Measurements from ENCODE around the gene UNCX.
A peak's percentile ranks its signal among the peaks of the same experiment; 100 is the strongest.
"Not testable (repeated sequence)": the region's sequence is repeated elsewhere in the genome, so short reads cannot be mapped to it uniquely, and the experiment has no call there.

The UNCX gene

DNA sequence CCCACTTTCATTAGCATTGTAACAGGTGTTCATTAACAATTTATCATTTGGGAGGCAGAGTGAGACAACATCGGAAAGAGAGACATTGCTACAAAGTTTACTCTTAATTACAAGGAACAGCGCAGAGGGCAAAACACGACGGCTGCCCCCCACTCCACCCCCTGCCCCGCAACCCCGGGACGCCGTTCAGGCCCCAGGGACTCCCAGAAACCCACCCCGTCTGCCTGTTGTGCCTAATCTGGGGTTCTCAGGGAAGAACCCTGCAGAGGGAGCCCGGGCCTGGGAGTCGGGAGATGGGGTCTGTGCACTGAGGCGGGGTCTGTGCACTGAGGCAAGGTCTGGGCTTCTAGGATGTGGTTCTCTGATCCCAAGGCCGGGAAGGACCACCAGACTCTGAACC, 25.2 kb downstream of the UNCX start:
- no peak for DNase-seq (ENCODE audit: low read depth, low spot score)

DNA sequence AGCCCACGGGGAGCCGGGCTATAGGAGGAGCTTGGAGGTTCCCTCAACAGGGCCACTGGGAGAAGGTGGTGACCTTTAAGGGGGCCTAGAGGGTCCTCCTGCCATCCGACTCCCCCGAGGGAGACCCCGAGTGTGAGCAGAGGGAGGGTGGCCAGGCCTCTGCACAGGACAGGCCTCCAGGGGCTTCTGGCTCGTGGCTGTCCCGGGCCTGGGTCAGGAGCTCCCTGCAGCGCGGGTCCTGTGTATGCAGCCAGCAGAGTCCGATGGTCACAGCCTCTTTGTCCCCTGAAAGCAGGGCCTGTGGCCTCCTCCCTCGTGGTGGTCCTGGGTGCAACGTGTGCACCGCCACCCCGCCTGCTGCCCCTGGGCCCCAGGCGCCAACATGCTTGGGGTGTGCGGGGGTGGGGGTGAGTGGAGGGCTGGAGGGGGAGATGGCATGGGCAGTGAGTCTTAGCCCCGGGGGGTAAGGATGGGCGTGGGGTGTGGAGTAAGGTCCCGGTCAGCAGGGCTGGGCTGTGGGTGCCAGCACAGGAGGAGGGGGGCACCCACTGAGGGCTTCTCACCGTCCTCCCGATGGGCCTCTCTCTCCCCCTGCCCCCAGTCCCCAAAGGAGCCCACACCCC, 27.1 kb downstream of the UNCX start:
- DNase-seq (ENCODE audit: low read depth, low spot score), result no peak

GRCh38 chr7:1260244-1260635, 27.6 kb downstream of the UNCX start:
- DNase-seq (ENCODE audit: low read depth, low spot score), result no peak

DNA sequence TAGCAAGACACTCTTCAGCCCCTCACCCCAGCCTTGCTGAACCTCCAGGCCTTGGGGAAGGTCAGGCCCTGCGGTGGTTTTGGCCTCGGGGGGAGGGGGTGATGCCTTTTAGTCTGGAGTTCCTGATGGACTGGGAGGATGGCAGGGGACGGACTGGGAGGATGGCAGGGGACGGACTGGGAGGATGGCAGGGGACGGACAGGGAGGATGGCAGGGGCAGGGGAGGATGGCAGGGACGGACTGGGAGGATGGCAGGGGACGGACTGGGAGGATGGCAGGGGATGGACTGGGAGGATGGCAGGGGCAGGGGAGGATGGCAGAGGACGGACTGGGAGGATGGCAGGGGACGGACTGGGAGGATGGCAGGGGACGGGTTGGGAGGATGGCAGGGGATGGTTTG, 28.4 kb downstream of the UNCX start:
- not testable (repeated sequence) for DNase-seq (ENCODE audit: low read depth, low spot score)

GRCh38 chr7:1262441-1262840, 29.8 kb downstream of the UNCX start:
- no peak for DNase-seq (ENCODE audit: low read depth, low spot score)

DNA sequence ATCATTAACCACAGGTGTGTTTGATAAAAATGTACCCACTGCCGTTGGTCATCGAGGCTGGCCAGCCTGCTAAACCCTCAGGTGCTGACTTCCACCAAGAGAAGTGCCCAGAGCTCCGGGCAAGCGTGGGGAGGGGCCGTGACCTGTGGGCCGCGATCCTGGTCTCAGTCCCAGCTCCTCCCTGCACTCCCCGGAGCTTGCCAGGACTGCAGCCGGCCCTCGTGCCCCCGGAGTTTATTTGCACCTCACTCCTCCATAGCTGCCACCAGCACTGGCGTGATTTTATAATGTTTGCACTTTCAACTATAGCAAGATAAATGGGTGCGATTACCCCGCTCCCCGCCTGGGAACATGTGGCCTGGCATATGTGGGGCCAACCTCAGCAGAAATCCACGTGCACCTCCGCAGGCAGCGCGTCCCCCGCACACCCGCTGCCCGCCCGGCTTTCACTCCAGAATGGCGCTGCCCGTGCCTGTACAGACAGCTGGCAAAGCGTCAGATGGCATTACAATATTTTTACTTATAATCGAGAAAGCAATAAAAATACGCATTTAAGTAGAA, 30.8 kb downstream of the UNCX start:
- no peak for DNase-seq (ENCODE audit: low read depth, low spot score)

- DNase-seq (ENCODE audit: low read depth, low spot score), result no peak
Observed at GRCh38 chr7:1264345-1265280, 31.9 kb downstream of the UNCX start.

GRCh38 chr7:1267016-1267900, 34.6 kb downstream of the UNCX start:
- DNase-seq (ENCODE audit: low read depth, low spot score), result no peak

DNA sequence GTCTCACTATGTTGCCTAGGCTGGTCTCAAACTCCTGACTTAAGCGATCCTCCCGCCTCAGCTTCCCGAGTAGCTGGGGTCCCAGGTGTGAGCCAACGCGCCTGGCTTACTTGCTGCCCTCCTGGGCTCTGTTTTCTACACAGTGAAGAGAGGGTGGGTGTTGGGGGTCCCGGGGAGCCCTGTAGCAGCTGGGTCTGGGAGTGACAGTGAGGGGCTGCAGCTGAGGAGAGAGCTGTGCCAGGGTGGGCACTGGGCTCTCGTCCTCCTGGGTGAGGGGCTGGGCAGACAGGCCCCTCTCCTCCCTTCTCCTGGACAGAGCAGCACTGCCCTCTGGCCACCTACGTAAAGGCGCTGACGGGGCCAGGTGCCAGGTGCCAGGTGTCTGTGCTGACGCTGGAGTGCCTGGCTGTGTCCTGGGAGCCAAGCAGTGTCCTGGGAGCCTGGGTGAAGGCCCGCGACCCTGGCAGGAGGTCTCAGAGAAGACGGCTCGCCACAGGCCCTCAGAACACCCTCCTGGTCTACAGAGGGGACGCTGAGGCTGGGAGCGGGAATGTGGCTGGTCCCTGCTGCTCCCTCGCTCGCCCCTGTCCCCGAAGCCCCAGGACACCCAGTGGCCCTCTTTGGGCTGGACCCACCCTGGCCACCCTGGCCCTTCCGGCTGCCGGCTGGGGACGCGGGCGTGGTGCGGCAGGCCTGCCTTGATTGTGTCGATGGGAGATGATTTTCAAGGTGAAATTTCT, 35.6 kb downstream of the UNCX start:
- DNase-seq (ENCODE audit: low read depth, low spot score), result no peak

DNA sequence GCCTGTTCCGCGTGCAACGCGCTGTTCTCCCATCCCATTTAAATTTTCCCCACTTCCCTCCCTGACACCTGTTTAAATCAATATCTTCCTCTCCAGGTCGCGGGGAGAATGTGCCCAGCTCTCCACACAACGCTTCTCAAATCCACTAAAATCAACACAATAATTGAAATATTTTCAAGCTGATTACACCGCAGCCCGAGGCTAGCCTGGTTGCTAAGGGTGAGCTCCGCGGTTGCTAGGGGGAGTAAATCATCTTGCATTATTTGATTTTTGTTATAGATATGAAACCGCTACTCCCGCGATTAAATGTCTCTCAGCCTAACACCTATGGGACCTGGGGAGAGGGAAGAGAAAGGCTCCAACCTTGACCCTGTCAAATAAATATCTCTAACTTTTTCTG, 36.2 kb downstream of the UNCX start:
- no peak for DNase-seq (ENCODE audit: low read depth, low spot score)

DNA sequence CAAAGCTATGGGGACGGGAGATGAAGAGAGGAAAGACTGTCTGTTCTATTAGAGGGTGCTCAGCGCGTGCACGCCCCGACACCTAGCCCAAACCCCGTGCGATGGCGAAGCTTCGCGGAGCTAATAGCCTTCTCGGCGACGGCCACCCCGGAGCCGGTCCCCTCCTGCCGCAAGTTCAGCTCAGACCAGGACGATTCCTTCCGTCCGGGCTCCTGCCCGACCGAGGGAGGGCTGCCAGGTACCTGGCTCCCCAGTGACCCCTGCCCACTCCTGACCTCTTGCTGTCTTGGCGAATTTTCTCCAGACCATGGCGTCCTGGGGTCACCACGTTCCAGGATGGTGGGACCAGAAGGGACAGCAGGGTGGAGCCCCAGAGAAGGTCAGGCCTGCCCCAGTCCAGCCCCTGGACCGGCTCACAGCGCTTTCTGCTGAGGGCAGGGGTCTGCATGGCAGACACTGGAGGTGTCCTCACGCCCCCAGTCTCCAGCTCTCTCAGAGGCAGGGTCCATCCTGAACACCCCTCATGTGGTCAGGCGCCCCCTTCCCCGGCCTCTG, 36.7 kb downstream of the UNCX start:
- DNase-seq (ENCODE audit: low read depth, low spot score), result no peak

DNA sequence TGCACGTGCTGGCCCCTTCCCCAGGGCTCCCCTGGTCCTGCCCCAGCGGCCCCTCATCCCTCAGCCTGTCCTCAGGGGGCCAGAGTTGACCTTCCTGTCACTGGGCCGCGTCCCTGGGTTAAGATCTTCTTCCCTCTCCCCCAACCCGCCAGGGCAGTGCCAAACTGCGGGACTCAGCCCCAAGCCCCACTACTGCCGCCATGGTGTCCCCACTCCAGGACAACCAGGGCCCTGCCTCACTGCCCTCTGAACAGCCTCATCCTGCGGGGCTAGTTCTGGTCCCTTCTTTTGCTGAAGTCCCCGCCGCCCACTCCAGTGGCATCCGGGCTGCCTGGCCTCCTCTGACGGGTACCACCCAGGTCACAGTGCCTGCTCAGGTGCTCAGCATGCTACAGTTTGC, 37.5 kb downstream of the UNCX start:
- no peak for DNase-seq (ENCODE audit: low read depth, low spot score)

DNA sequence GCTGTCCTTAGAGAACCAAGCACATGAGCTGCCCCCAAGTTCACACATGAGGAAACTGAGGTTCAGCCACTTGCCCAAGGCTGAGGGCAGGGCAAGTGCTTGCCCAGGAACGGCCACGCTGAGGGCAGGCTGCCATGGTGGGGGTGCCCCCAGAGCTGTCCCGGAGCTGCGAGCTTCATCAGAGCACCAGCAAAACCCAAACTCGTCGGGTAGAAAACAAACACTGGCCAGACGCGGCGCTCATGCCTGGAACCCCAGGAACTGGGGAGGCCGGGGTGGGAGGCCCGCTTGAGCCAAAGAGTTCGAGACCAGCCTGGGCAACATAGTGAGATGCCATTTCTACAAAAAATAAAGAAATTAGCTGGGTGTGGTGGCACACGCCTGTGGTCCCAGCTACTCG, 38.4 kb downstream of the UNCX start:
- DNase-seq (ENCODE audit: low read depth, low spot score), result no peak

- no peak for DNase-seq (ENCODE audit: low read depth, low spot score)
Observed at GRCh38 chr7:1271656-1272055, 39.0 kb downstream of the UNCX start.

- not testable (repeated sequence) for DNase-seq (ENCODE audit: low read depth, low spot score)
Observed at GRCh38 chr7:1272136-1272535, 39.5 kb downstream of the UNCX start.

- no peak for DNase-seq (ENCODE audit: low read depth, low spot score)
Observed at GRCh38 chr7:1274121-1274875, 41.6 kb downstream of the UNCX start.

DNA sequence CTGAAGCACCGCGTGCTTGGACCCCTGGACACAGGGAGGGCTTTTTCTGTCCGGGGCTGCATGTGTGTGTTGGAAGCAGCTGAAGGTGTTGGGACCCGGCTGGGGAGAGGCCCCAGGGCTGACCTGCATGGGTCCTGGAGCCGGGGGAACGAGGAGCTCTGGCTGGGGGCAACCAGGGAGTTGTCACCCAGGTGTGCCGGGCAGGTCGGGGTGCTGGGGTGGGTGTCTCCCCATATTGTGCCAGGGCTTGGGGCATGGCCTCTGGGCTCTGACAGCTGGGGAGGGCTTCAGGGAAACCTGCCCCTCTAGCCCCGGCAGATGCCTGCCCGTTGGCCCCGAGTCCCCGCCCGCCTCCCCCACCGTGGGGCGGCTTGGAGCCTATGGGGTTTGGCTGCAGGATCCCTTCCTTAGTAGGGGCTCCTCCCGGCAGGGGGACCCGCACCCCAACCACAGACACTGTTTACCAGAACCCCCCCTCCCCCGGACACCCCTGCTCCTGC, 42.3 kb downstream of the UNCX start:
- DNase-seq (ENCODE audit: low read depth, low spot score), result no peak

DNA sequence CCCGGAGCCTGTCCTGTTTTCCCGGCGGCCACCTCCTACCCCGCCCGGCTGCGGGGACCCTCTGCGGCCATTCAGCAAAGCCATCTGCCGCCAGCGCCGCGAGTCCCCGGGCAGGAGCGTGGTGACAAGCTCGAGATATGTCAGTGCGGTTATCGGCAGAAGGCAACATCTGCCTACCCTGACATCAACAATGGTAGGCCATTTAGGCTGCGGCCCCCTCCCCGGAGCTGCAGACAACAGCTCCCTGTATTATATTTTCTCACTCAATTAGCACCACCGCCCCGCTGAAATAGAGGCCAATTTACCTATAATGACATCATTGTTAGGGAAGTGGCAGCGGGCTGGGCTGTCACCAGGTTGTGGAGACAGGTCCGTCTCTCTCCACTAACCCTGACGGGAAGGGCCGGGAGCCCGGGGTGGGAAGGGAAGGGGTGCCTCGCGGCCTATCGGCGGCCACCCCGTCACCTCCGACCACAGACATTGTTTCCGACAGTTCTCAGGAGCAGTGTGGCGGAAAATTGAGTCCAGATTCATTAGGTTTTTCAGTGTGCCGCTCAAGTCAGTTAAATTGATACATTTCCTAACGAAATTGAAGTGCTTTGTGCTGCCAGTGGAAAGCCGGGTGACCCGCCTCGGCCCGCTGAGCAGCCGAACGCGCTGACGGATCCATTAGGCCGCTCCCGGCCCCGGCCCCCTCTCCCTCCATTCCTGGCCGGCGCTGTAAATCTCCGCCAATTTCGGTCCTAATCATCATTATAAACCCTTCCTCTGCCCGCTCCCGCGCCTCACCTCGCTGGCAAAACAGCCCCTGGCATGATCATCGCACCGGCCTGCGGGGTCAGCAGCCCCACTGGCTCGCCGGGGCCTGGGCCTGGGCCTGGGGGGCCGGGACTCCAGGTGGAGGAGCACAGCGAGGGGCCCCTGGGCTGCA, 43.0 kb downstream of the UNCX start:
- peak; percentile 28 for DNase-seq (ENCODE audit: low read depth, low spot score)

All from astrocyte of the hippocampus (primary cell).